SJSA1 (cell line): ENCODE results near the gene TGM5. TPM values are rescaled to one million over a fixed set of nuclear protein-coding genes. Genes with fewer than 3 reads are reported as not detected.
"Not testable (repeated sequence)": the region's sequence is repeated elsewhere in the genome, so short reads cannot be mapped to it uniquely, and the experiment has no call there.

Source experiments
- DNase-seq, 2 experiments: peaks; one replicate each; pipeline ENCODE4 v3.0.0-alpha.2; 2015 to 2020; ENCODE audit warnings: low spot score in 2 of 2, low read depth in 1 of 2
- H3K27ac ChIP-seq: fragments of 250-450 bp; sonication (Bioruptor Pico); 2 replicates; pipeline ENCODE4 v1.5.1; 2020; ENCODE audit warnings: mild to moderate bottlenecking, moderate library complexity
- H3K27me3 ChIP-seq: fragments of 250-450 bp; sonication (Bioruptor Pico); replicated peaks from 2 replicates; pipeline ENCODE4 v1.5.1; 2020; ENCODE audit warnings: mild to moderate bottlenecking, moderate library complexity
- H3K36me3 ChIP-seq: fragments of 250-450 bp; sonication (Bioruptor Pico); 2 replicates; pipeline ENCODE4 v1.5.1; 2020; ENCODE audit warnings: mild to moderate bottlenecking
- H3K4me1 ChIP-seq: fragments of 250-450 bp; sonication (Bioruptor Pico); replicated peaks from 2 replicates; pipeline ENCODE4 v1.6.1; 2021; ENCODE audit warnings: mild to moderate bottlenecking
- H3K4me3 ChIP-seq: fragments of 250-450 bp; sonication (Bioruptor Pico); 2 replicates; pipeline ENCODE4 v1.5.1; 2020; ENCODE audit warnings: mild to moderate bottlenecking
- H3K9me3 ChIP-seq: fragments of 250-450 bp; sonication (Bioruptor Pico); replicated peaks from 2 replicates; pipeline ENCODE4 v1.5.1; 2020; ENCODE audit warnings: mild to moderate bottlenecking
- total RNA-seq: library from RNA; depleted of rRNA; stranded (reverse); fragments of >200 nt; shearing (Covaris generic); gene quantifications from 2 replicates; pipeline ENCODE4 v1.2.3, GENCODE V29; 2014

TGM5 gene
- total RNA-seq, 1 experiment from 2014 or later = 0.24 TPM

- Histone ChIP-seq H3K27ac (no peak overlapping the region), H3K4me1 (no peaks in the 10 kb centered on the region), H3K27me3 (no peaks in the 10 kb centered on the region; the same call in 1 of the 2 replicates), H3K36me3 (no peaks in the 10 kb centered on the region), H3K4me3 (no peak overlapping the region), H3K9me3 (no peaks in the 10 kb centered on the region)
- no peak for DNase-seq
These were observed 40.1 kb downstream of the TGM5 start for GRCh38 chr15:43226436-43227305.

DNA sequence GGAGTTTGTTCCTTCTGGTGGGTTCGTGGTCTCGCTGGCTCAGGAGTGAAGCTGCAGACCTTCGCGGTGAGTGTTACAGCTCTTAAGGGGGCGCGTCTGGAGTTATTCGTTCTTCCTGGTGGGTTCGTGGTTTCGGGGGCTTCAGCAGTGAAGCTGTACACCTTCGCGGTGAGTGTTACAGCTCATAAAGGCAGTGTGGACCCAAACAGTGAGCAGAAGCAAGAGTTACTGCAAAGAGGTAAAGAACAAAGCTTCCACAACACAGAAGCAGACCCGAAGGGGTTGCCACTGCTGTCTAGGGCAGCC is 40.8 kb downstream of the TGM5 start:
- not testable (repeated sequence) for H3K36me3 ChIP-seq, DNase-seq, H3K4me3 ChIP-seq, H3K4me1 ChIP-seq, H3K9me3 ChIP-seq, H3K27ac ChIP-seq, H3K27me3 ChIP-seq

DNA sequence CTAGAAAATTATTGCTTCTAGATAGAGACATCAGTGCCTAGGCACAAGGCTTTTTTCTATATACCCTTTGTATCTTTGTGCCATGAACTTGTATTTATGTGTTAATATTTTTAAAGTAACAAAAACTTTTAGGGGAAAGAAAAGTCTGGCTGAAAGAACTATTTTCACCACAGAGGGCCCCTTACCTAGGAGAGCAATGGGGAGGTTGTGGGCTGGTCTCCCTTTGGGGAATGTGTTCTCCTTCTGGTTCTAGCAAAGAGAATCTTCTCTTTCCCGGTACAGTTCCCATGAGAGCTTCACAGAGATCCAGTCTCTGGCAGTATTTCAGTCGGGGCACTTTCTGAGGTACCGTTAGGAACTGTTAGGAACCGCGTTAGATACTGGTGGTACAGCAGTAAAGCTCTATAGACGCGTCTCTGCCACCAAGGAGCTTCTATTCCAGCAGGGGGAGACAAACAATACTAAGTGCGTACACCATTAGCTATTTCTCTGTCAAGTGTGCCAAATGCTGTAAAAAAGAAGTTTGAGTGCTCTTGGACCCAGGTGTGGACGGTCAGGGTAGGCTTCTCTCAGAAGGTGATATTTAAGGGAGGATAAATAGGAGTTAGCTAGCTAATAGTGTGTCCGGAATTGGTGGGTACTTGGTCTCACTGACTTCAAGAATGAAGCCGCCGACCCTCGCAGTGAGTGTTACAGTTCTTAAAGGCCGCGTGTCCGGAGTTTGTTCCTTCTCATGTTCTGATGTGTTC is 41.4 kb downstream of the TGM5 start:
- DNase-seq = peak in 1 of 2 experiments; percentile 55
- Histone ChIP-seq H3K27me3 (no peaks in the 10 kb centered on the region; the same call in 1 of the 2 replicates), H3K27ac (no peak overlapping the region), H3K4me1 (no peaks in the 10 kb centered on the region), H3K36me3 (no peaks in the 10 kb centered on the region), H3K4me3 (no peak overlapping the region), H3K9me3 (no peaks in the 10 kb centered on the region)

GRCh38 chr15:43221422-43221821 is 45.3 kb downstream of the TGM5 start:
- DNase-seq = no peak
- no peaks in the 10 kb centered on the region for H3K36me3 ChIP-seq
- no peaks in the 10 kb centered on the region for H3K9me3 ChIP-seq
- H3K27ac ChIP-seq = no peak overlapping the region
- no peaks in the 10 kb centered on the region for H3K4me1 ChIP-seq
- no peak overlapping the region for H3K4me3 ChIP-seq
- no peaks in the 10 kb centered on the region; the same call in 1 of the 2 replicates for H3K27me3 ChIP-seq

DNA sequence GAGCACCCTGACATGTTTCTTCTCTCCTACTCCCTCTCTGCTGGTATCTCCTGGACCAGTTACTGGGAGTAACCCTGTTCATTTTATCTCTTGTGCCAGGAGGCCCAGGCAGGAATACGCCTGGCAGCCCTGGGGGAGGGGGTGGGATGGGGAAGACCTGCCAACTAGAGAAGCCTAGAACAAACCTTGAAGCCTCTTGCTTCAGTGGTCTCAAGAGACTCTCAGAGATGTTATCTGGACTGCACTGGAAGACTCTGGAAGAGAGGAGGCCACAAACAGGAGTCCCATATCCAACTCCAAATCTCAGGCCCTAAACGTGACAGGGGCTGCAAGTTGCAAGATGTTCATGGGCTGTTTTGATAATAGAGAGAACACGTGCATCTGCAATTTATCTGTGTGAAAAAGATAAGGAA is 45.7 kb downstream of the TGM5 start, which contains the start of gene EPB42:
TSS of gene EPB42 (minus strand) at position 28 of the 413 bp plus-strand sequence. CDS start 193 bp downstream, outside the sequence.
- Histone ChIP-seq H3K27me3 (no peaks in the 10 kb centered on the region; the same call in 1 of the 2 replicates), H3K27ac (no peak within 1 kb of the TSS), H3K4me1 (no peaks in the 10 kb centered on the region), H3K36me3 (no peaks in the 10 kb centered on the region), H3K9me3 (no peaks in the 10 kb centered on the region), H3K4me3 (no peak within 1 kb of the TSS)
- no peak for DNase-seq

DNA sequence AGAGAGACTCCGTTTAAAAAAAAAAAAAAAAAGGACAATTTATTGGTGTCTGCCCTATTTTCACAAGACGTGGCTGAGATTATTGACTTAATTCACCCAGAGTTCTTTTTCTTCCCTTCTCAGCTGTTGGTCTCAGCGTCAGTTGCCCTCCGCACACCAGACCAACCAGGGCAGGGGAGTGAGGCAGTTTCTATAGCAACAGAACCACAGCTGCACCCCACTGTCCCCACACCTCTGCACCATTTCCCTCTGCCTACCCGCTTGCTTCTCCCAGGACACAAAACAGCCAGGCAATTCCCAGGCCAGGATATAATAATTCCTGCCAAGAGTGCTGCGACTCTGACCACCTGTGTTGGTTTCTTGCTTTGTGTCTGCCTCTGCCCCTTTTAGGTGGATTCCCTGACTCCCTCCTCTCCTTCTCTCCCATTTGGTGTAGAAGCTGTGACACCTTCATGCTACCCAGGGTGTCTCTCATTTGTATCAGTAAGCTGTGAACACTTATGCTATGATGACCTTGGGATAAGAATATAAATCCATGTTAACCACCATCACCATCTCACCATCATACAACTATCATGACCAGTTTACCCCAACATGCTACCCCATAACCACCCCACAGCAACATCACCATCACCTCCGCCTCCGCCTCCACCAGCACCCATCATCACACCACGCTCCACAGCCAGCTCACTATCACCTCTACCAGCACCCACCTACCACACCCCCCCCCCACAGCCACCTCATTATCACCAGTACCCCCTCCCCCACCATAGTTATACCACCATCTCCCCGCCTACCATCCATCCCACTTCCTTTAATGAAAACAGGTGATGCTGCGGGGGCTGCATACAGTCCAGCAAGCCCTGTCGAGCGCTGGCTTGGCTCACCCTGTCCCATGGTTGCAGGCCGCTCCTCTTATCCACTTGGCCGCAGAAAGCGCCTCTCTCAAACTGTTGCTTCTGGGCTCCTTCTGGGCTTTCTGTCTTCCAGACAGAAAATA is 46.5 kb downstream of the TGM5 start:
- H3K36me3 ChIP-seq = no peaks in the 10 kb centered on the region
- no peaks in the 10 kb centered on the region; the same call in 1 of the 2 replicates for H3K27me3 ChIP-seq
- no peak overlapping the region for H3K4me3 ChIP-seq
- H3K9me3 ChIP-seq = no peaks in the 10 kb centered on the region
- DNase-seq = no peak
- H3K27ac ChIP-seq = no peak overlapping the region
- H3K4me1 ChIP-seq = no peaks in the 10 kb centered on the region

DNA sequence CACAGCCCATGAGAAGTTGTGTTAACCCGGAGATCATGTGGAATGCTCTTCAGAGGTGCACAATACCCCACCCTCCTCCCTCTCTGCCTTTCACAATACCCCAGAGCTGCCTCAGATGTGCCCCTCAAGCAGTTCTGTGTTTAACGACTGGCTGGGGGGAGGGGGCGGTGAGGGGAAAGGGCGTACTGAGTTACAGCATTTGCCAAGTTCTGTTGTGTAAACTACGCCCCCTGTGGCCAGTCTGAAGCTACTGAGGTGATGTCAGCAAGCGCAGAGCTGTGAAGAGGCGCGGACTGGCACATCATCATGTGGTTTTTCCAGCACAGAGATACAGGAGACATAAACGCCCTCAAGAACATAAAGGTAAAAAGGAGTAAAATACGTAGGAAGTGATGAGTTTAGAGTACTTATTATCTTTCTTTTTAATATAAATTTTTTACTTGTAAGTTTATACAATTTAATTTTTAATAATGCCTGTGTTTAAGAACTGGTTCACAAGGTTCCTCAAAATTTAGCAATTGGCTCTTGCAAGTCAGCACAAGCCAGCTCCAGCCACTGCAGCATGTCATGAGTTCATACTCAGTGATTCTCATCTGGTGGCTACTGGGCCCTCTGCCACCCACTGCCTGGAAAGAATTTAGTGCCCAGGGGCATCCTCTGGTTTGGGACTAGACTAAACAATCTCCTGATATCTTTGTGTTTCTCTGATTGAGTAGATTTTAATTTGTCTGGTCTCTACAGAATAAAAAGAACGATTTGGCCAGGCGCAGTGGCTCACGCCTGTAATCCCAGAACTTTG is 47.6 kb downstream of the TGM5 start:
- no peaks in the 10 kb centered on the region for H3K4me1 ChIP-seq
- no peaks in the 10 kb centered on the region for H3K9me3 ChIP-seq
- no peaks in the 10 kb centered on the region; the same call in 1 of the 2 replicates for H3K27me3 ChIP-seq
- H3K27ac ChIP-seq = no peak overlapping the region
- no peak overlapping the region for H3K4me3 ChIP-seq
- no peaks in the 10 kb centered on the region for H3K36me3 ChIP-seq
- DNase-seq = no peak

GRCh38 chr15:43215961-43216360 is 50.8 kb downstream of the TGM5 start:
- Histone ChIP-seq H3K9me3 (no peaks in the 10 kb centered on the region), H3K36me3 (no peaks in the 10 kb centered on the region), H3K27me3 (no peaks in the 10 kb centered on the region), H3K4me3 (no peak overlapping the region), H3K27ac (no peak overlapping the region), H3K4me1 (no peaks in the 10 kb centered on the region)
- no peak for DNase-seq

- no peaks in the 10 kb centered on the region for H3K36me3 ChIP-seq
- no peak for DNase-seq
- no peak overlapping the region for H3K4me3 ChIP-seq
- H3K4me1 ChIP-seq = no peaks in the 10 kb centered on the region
- no peaks in the 10 kb centered on the region for H3K27me3 ChIP-seq
- no peak overlapping the region for H3K27ac ChIP-seq
- no peaks in the 10 kb centered on the region for H3K9me3 ChIP-seq
These were observed 52.0 kb downstream of the TGM5 start for GRCh38 chr15:43214592-43215295.

DNA sequence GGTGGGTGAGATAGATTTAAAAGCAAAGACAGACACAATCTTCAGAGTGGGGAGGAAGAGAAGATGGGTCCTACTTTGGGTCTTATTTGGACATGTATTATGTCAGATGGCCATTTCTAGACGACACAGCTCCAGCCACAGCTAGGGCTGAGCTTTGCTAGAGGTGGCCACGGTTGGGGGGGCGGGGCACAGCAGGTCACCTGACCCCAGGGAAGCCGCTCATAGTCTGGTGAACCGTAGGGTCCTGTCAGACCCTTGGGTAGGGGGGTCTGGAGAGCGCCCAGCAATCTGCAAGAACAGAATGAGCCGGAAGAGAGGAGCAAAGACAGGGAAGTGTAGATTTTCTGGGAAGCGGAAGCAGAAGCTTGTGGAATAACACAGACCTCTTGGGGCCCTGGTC is 52.6 kb downstream of the TGM5 start:
- Histone ChIP-seq H3K4me3 (no peak overlapping the region), H3K27ac (no peak overlapping the region), H3K36me3 (no peaks in the 10 kb centered on the region), H3K4me1 (no peaks in the 10 kb centered on the region), H3K9me3 (no peaks in the 10 kb centered on the region), H3K27me3 (no peaks in the 10 kb centered on the region)
- DNase-seq = no peak

GRCh38 chr15:43213466-43213865 is 53.3 kb downstream of the TGM5 start:
- Histone ChIP-seq H3K27ac (no peak overlapping the region), H3K36me3 (no peaks in the 10 kb centered on the region), H3K27me3 (no peaks in the 10 kb centered on the region), H3K9me3 (no peaks in the 10 kb centered on the region), H3K4me1 (no peaks in the 10 kb centered on the region), H3K4me3 (no peak overlapping the region)
- no peak for DNase-seq

DNA sequence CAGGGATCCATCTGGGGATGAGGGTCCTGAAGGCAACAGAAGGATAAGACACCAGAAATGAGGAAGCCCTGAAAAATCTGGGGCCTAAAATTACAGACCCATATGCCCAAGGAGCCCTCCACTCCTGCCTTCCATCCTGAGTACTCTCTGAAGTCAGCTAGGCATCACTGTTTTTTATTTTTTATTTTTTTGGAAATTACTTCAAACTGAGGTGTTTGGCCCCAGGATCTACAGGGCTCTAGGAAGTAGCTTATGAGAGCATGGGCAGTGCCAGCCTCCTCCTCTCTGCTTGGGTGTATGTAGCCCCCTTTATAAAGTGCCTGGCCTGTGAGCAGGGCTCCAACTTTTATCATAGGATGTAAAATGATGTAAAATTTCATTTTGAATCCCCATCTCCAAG is 53.8 kb downstream of the TGM5 start:
- H3K4me1 ChIP-seq = no peaks in the 10 kb centered on the region
- H3K4me3 ChIP-seq = no peak overlapping the region
- H3K27me3 ChIP-seq = no peaks in the 10 kb centered on the region
- DNase-seq = no peak
- H3K36me3 ChIP-seq = no peaks in the 10 kb centered on the region
- no peak overlapping the region for H3K27ac ChIP-seq
- no peaks in the 10 kb centered on the region for H3K9me3 ChIP-seq
